K562 (cell line): Measurements from ENCODE around the gene TTLL12. TPM values are rescaled to one million over a fixed set of nuclear protein-coding genes. Genes with fewer than 3 reads are reported as not detected.

ENCODE experiments used
- ATAC-seq: fragments of 200-7000 bp; cut with Tn5 transposase; 3 replicates; pipeline ENCODE4 v1.9.1; 2020; ENCODE audit warnings: moderate library complexity
- BruUV-seq: library from RNA; stranded (reverse); fragments of 400-500 nt; replicated peaks from 2 replicates; lab custom pipeline; 2021; lab: Mats Ljungman, UMichigan
- CTCF ChIA-PET: fragments of 300-600 bp; formaldehyde crosslinking; extraction: SDS; loops from one replicate; lab custom pipeline; 2021; ENCODE audit warnings: low intra/inter-chr PET ratio; lab: Yijun Ruan, JAX
- POLR2A ChIA-PET: fragments of 300-600, 350-650 bp; sonication (Branson Sonifier 250); formaldehyde crosslinking; extraction: SDS; loops from one replicate; lab custom pipeline; 2021; ENCODE audit warnings: antibody characterized with exemption, inconsistent platforms; lab: Yijun Ruan, JAX
- DNase-seq, 4 experiments: peaks; one replicate each; pipeline versions ENCODE4 v3.0.0 to v3.0.0-alpha.2; 2011 to 2018; ENCODE audit warnings: low spot score in 3 of 4, mixed read lengths in 3 of 4; ENCODE audit errors: extremely low read depth in 1 of 4
- FAIRE-seq: peaks from 2 replicates; lab custom pipeline; 2011; peaks lifted over from hg19 to GRCh38; lab: Jason Lieb, UNC
- H2AFZ ChIP-seq: 2 replicates; pipeline ENCODE4 v1.6.0; 2011; ENCODE audit warnings: low read depth, low read length, control low read depth, inconsistent platforms
- H3K27ac ChIP-seq: fragments of 200-600 bp; 3 replicates; pipeline ENCODE4 v1.8.0; 2011; ENCODE audit warnings: low read depth, mild to moderate bottlenecking, control low read depth, inconsistent platforms, low read length, moderate library complexity, mixed read lengths; ENCODE audit errors: extremely low read depth
- H3K27me3 ChIP-seq, 2 experiments: fragments of 300-600 bp in 1 of 2; 2 replicates in 1 of 2; 3 replicates in 1 of 2; pipeline versions ENCODE4 v1.6.0 to v1.8.0; 2011; ENCODE audit warnings: inconsistent platforms in 2 of 2, low read length in 2 of 2, mild to moderate bottlenecking in 1 of 2, mixed read lengths in 1 of 2, moderate library complexity in 1 of 2; ENCODE audit not compliant: control insufficient read depth in 2 of 2, insufficient read depth in 2 of 2
- H3K36me3 ChIP-seq: fragments of 300-600 bp; 3 replicates; pipeline ENCODE4 v1.8.0; 2011; ENCODE audit warnings: mild to moderate bottlenecking, low read length, inconsistent platforms; ENCODE audit not compliant: control insufficient read depth, insufficient read depth
- H3K4me1 ChIP-seq, 2 experiments: fragments of 200-600 bp in 1 of 2; replicated peaks in 1 of 2; 2 replicates in 1 of 2; 3 replicates in 1 of 2; pipeline versions ENCODE4 v1.5.1 to v1.8.0; 2011; ENCODE audit warnings: inconsistent platforms in 2 of 2, low read length in 2 of 2, mild to moderate bottlenecking in 1 of 2, mixed read lengths in 1 of 2, moderate library complexity in 1 of 2; ENCODE audit not compliant: control insufficient read depth in 2 of 2, insufficient read depth in 2 of 2
- H3K4me2 ChIP-seq: 2 replicates; pipeline ENCODE4 v1.6.1; 2011; ENCODE audit warnings: low read length, control low read depth, inconsistent platforms, mixed read lengths; ENCODE audit not compliant: insufficient read depth
- H3K4me3 ChIP-seq: fragments of 200-600 bp; sonication (generic), shearing (Covaris generic); 2 replicates; pipeline ENCODE4 v1.5.1; 2016; ENCODE audit warnings: control low read depth, inconsistent platforms
- H3K79me2 ChIP-seq: fragments of 200-600 bp; 3 replicates; pipeline ENCODE4 v1.8.0; 2011; ENCODE audit warnings: low read length, inconsistent platforms; ENCODE audit not compliant: control insufficient read depth, insufficient read depth
- H3K9ac ChIP-seq, 2 experiments: 2 replicates each; pipeline versions ENCODE4 v1.6.0 to v1.6.1; 2011; ENCODE audit warnings: low read depth in 2 of 2, low read length in 2 of 2, control low read depth in 1 of 2, inconsistent platforms in 1 of 2, mild to moderate bottlenecking in 1 of 2, mixed read lengths in 1 of 2; ENCODE audit not compliant: insufficient read depth in 1 of 2
- H3K9me1 ChIP-seq: one replicate; pipeline ENCODE4 v1.6.0; 2011; ENCODE audit warnings: inconsistent platforms, mild to moderate bottlenecking, low read length, moderate library complexity; ENCODE audit not compliant: control insufficient read depth, insufficient read depth
- H3K9me3 ChIP-seq: replicated peaks from 2 replicates; pipeline ENCODE4 v1.5.1; 2011; ENCODE audit warnings: low read depth, low read length, inconsistent platforms; ENCODE audit not compliant: control insufficient read depth, insufficient read depth
- H4K20me1 ChIP-seq: replicated peaks from 2 replicates; pipeline ENCODE4 v1.6.1; 2011; ENCODE audit warnings: low read length, inconsistent platforms, mixed read lengths; ENCODE audit not compliant: control insufficient read depth, insufficient read depth
- CBFA2T3 ChIP-seq: fragments of 450-650 bp; IDR thresholded peaks from 2 replicates; pipeline ENCODE4 v1.6.1; 2017
- CHD4 ChIP-seq: fragments of 200-600 bp; sonication (generic); IDR thresholded peaks from 3 replicates; pipeline ENCODE4 v1.6.1; 2012; ENCODE audit warnings: low read depth, mild to moderate bottlenecking, mixed read lengths, low read length, inconsistent platforms; ENCODE audit not compliant: insufficient read depth, insufficient replicate concordance, poor library complexity, severe bottlenecking
- NONO ChIP-seq, 2 experiments: fragments of 200-400 bp in 1 of 2; fragments of 450-650 bp in 1 of 2; formaldehyde crosslinking in 1 of 2; IDR thresholded peaks; 2 replicates each; pipeline ENCODE4 v1.6.1; 2017; ENCODE audit warnings: low read depth in 2 of 2, mild to moderate bottlenecking in 2 of 2, moderate library complexity in 2 of 2, low read length in 1 of 2
- NR0B1 ChIP-seq: fragments of 450-650 bp; IDR thresholded peaks from one replicate; pipeline ENCODE4 v1.6.1; 2018; ENCODE audit warnings: mild to moderate bottlenecking, moderate library complexity; ENCODE audit not compliant: partially characterized antibody
- POLR2G ChIP-seq: fragments of 200-400 bp; formaldehyde crosslinking; IDR thresholded peaks from 2 replicates; pipeline ENCODE4 v1.6.1; 2017; ENCODE audit warnings: low read depth, mild to moderate bottlenecking, antibody characterized with exemption, low read length, moderate library complexity
- PURB ChIP-seq: sonication (generic); formaldehyde crosslinking; IDR thresholded peaks from 2 replicates; pipeline ENCODE4 v1.9.0; 2021; ENCODE audit warnings: low read depth, mild to moderate bottlenecking, missing genetic modification reagents
- SRSF9 ChIP-seq: fragments of 200-400 bp; formaldehyde crosslinking; IDR thresholded peaks from 2 replicates; pipeline ENCODE4 v1.6.1; 2017; ENCODE audit warnings: low read depth, low read length, borderline replicate concordance
- TAF1 ChIP-seq: IDR thresholded peaks from 2 replicates; pipeline ENCODE4 v1.6.1; 2011; ENCODE audit warnings: mild to moderate bottlenecking, low read length, moderate library complexity; ENCODE audit not compliant: insufficient read depth, control insufficient read depth, severe bottlenecking; ENCODE audit errors: extremely low read depth
- ZNF586 ChIP-seq: fragments of 450-650 bp; formaldehyde crosslinking; conservative IDR thresholded peaks from 2 replicates; pipeline ENCODE4 v1.4.0; 2020; ENCODE audit warnings: mild to moderate bottlenecking, moderate library complexity
- ZNF780A ChIP-seq: fragments of 250-450 bp; sonication (Bioruptor Pico); IDR thresholded peaks from 2 replicates; pipeline ENCODE4 v1.5.0; 2021; ENCODE audit warnings: mild to moderate bottlenecking
- WGBS: fragments of 100-300 bp; shearing (Covaris generic); methylation state at CpG from one replicate; pipeline ENCODE4 v1.1.6; 2016; ENCODE audit warnings: low coverage, mixed read lengths; ENCODE audit not compliant: insufficient coverage; ENCODE audit errors: missing lambda C conversion rate; 5-methylcytosine and 5-hydroxymethylcytosine counted together
- in situ Hi-C: fragments of 300-500 bp; cut with MboI; formaldehyde crosslinking; loops from 4 replicates; pipeline ENCODE4 v1.15.0; 2018; ENCODE audit warnings: inconsistent platforms, mixed read lengths
- intact Hi-C: fragments of 100-400 bp; cut with micrococcal nuclease; formaldehyde crosslinking; loops from 2 replicates; pipeline ENCODE4 v1.14.2; 2022
- polyA plus RNA-seq, 8 experiments: library from polyadenylated mRNA; depleted of rRNA in 4 of 8; stranded (reverse) in 5 of 8; unstranded in 3 of 8; fragments of >200 nt; fragmentation: Nextera tagmentation in 2 of 8; fragmentation: Illumina TruSeq in 1 of 8; extraction: Ambion mirVana in 2 of 8; extraction: Trizol in 1 of 8; gene quantifications; 2 replicates each; pipeline versions ENCODE4 v1.2.1 to v1.2.3, GENCODE V29; 2011 to 2014; ENCODE audit warnings: inconsistent platforms in 1 of 8, missing spikeins in 1 of 8
- total RNA-seq, 7 experiments: library from RNA; depleted of rRNA in 6 of 7; stranded (reverse); fragments of >200 nt in 6 of 7; fragmentation: Illumina TruSeq in 2 of 7; extraction: Trizol in 2 of 7; gene quantifications; 2 replicates each; pipeline versions ENCODE4 v1.2.1 to v1.2.3, GENCODE V29; 2011 to 2021; ENCODE audit warnings: low replicate concordance in 1 of 7
- TF ChIP-seq, protein P1 (sequence below), 2 experiments: fragments of 450-650 bp; IDR thresholded peaks; 2 replicates each; pipeline ENCODE4 v1.6.1; 2016
- TF ChIP-seq, protein P2 (sequence below): fragments of 250-450 bp; sonication (Bioruptor Pico); IDR thresholded peaks from 2 replicates; pipeline ENCODE4 v1.8.0; 2022; ENCODE audit warnings: inconsistent platforms

The TTLL12 gene
- total and polyA plus RNA-seq, 9 of the 15 experiments (the other 6 are each of a cell fraction or from before 2014, with no cell fraction given), result 1.3 to 128 (median 43.0) TPM

DNA sequence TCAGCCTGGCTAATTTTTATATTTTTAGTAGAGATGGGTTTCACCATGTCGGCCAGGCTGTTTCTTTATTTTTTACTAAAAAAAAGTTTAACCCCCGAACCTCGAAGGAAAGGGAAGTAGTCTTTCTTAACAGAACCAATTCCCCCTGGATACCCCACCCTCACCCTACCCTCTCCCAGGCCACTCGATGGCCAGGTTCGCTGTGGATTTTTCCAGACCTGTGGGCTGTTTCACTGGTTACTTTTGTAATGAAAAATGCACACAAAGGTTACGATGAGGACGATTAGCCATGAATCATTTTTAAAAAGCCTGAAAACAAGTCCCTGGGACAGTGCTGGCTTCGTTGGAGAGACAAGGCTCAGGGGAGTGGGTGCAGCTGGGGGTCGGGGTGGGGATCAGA is 33.0 kb downstream of the TTLL12 start:
- in situ Hi-C loops (no loop called here), intact Hi-C loops (no loop called here)
- Histone ChIP-seq H3K79me2 (peaks cover 31% of the 10 kb centered on the region), H3K4me2 (no peak overlapping the region), H3K9me3 (no peaks in the 10 kb centered on the region), H3K9me1 (no peaks in the 10 kb centered on the region), H3K4me1 (peaks cover 0 to 44% of the 10 kb centered on the region in 2 experiments; a peak in 3 of 5 replicates), H2AFZ (no peak overlapping the region), H3K36me3 (no peaks in the 10 kb centered on the region), H3K27me3 (no peaks in the 10 kb centered on the region), H3K4me3 (no peak overlapping the region), H4K20me1 (0 out of 2 replicates have a peak, but pooled peaks cover 3% of the 10 kb centered on the region), H3K27ac (no peak overlapping the region), H3K9ac (no peak overlapping the region)
- FAIRE-seq (no peak), DNase-seq (no peak), ATAC-seq (no peak)
- no TSS peak for BruUV-seq
- TF ChIP-seq NONO (IDR thresholded peaks at IDR 0.05; ENCODE audit: low read depth in 2 of 2, low read length in 1 of 2) (no peak), ZNF586 (CRISPR knock-in tag) (no peak), POLR2G (no peak), SRSF9 (no peak), NR0B1 (no peak), TAF1 (no peak), CBFA2T3 (no peak), ZNF780A (no peak), CHD4 (no peak), PURB (CRISPR knock-in tag) (no peak)
- TF ChIP-seq, protein P1, sequence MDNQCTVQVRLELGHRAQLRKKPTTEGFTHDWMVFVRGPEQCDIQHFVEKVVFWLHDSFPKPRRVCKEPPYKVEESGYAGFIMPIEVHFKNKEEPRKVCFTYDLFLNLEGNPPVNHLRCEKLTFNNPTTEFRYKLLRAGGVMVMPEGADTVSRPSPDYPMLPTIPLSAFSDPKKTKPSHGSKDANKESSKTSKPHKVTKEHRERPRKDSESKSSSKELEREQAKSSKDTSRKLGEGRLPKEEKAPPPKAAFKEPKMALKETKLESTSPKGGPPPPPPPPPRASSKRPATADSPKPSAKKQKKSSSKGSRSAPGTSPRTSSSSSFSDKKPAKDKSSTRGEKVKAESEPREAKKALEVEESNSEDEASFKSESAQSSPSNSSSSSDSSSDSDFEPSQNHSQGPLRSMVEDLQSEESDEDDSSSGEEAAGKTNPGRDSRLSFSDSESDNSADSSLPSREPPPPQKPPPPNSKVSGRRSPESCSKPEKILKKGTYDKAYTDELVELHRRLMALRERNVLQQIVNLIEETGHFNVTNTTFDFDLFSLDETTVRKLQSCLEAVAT (IDR thresholded peaks at IDR 0.05), result no peak
- TF ChIP-seq, protein P2, sequence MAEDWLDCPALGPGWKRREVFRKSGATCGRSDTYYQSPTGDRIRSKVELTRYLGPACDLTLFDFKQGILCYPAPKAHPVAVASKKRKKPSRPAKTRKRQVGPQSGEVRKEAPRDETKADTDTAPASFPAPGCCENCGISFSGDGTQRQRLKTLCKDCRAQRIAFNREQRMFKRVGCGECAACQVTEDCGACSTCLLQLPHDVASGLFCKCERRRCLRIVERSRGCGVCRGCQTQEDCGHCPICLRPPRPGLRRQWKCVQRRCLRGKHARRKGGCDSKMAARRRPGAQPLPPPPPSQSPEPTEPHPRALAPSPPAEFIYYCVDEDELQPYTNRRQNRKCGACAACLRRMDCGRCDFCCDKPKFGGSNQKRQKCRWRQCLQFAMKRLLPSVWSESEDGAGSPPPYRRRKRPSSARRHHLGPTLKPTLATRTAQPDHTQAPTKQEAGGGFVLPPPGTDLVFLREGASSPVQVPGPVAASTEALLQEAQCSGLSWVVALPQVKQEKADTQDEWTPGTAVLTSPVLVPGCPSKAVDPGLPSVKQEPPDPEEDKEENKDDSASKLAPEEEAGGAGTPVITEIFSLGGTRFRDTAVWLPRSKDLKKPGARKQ, result no peak
- ChIA-PET CTCF (no interaction called here), POLR2A (interaction anchor here (0.7 kb wide), 1 partner anchor 412 kb away, joined by 3 read pairs; no protein-coding TSS in a partner anchor)
- 71% methylated on average over 9 of the region's 9 CpGs for WGBS
